ENCODE results near the gene HHEX.
"Not testable (repeated sequence)": the region's sequence is repeated elsewhere in the genome, so short reads cannot be mapped to it uniquely, and the experiment has no call there.

The HHEX gene

GRCh38 chr10:92712016-92712889 is 22.5 kb downstream of the HHEX start:
- Mint-ChIP-seq H3K36me3 (no peaks in the 10 kb centered on the region), H3K27me3 (peaks cover 20% of the 10 kb centered on the region), H3K4me3 (no peak overlapping the region), H3K4me1 (no peaks in the 10 kb centered on the region), H3K9me3 (no peaks in the 10 kb centered on the region), H3K27ac (no peak overlapping the region)

GRCh38 chr10:92714152-92714845 is 24.5 kb downstream of the HHEX start:
- no peak overlapping the region for H3K4me3 Mint-ChIP-seq
- H3K9me3 Mint-ChIP-seq = no peaks in the 10 kb centered on the region
- no peaks in the 10 kb centered on the region for H3K36me3 Mint-ChIP-seq
- no peak overlapping the region for H3K27ac Mint-ChIP-seq
- no peaks in the 10 kb centered on the region for H3K4me1 Mint-ChIP-seq
- H3K27me3 Mint-ChIP-seq = peaks cover 22% of the 10 kb centered on the region

GRCh38 chr10:92714872-92715271 is 25.1 kb downstream of the HHEX start:
- H3K9me3 Mint-ChIP-seq = no peaks in the 10 kb centered on the region
- no peaks in the 10 kb centered on the region for H3K36me3 Mint-ChIP-seq
- no peaks in the 10 kb centered on the region for H3K4me1 Mint-ChIP-seq
- peaks cover 24% of the 10 kb centered on the region for H3K27me3 Mint-ChIP-seq
- no peak overlapping the region for H3K4me3 Mint-ChIP-seq
- H3K27ac Mint-ChIP-seq = no peak overlapping the region

- Mint-ChIP-seq H3K27ac (no peak overlapping the region), H3K9me3 (no peaks in the 10 kb centered on the region), H3K27me3 (peaks cover 22% of the 10 kb centered on the region), H3K4me1 (no peaks in the 10 kb centered on the region), H3K4me3 (no peak overlapping the region), H3K36me3 (no peaks in the 10 kb centered on the region)
These were observed 30.5 kb downstream of the HHEX start for GRCh38 chr10:92719991-92720830.

GRCh38 chr10:92720831-92721165 is 31.0 kb downstream of the HHEX start:
- H3K4me3 Mint-ChIP-seq = no peak overlapping the region
- H3K27ac Mint-ChIP-seq = no peak overlapping the region
- H3K36me3 Mint-ChIP-seq = no peaks in the 10 kb centered on the region
- H3K4me1 Mint-ChIP-seq = no peaks in the 10 kb centered on the region
- peaks cover 19% of the 10 kb centered on the region for H3K27me3 Mint-ChIP-seq
- no peaks in the 10 kb centered on the region for H3K9me3 Mint-ChIP-seq

- Mint-ChIP-seq H3K4me1 (no peaks in the 10 kb centered on the region), H3K27ac (no peak overlapping the region), H3K9me3 (no peaks in the 10 kb centered on the region), H3K4me3 (no peak overlapping the region), H3K27me3 (peaks cover 20% of the 10 kb centered on the region), H3K36me3 (no peaks in the 10 kb centered on the region)
These were observed 32.6 kb downstream of the HHEX start for GRCh38 chr10:92722349-92722748.

GRCh38 chr10:92727141-92727540 is 37.4 kb downstream of the HHEX start:
- no peak overlapping the region for H3K27ac Mint-ChIP-seq
- no peak overlapping the region for H3K4me3 Mint-ChIP-seq
- H3K27me3 Mint-ChIP-seq = peaks cover 9% of the 10 kb centered on the region
- no peaks in the 10 kb centered on the region for H3K36me3 Mint-ChIP-seq
- no peaks in the 10 kb centered on the region for H3K9me3 Mint-ChIP-seq
- H3K4me1 Mint-ChIP-seq = no peaks in the 10 kb centered on the region

- no peak overlapping the region for H3K4me3 Mint-ChIP-seq
- H3K9me3 Mint-ChIP-seq = no peaks in the 10 kb centered on the region
- H3K27ac Mint-ChIP-seq = no peak overlapping the region
- H3K4me1 Mint-ChIP-seq = no peaks in the 10 kb centered on the region
- H3K36me3 Mint-ChIP-seq = no peaks in the 10 kb centered on the region
- peaks cover 9% of the 10 kb centered on the region for H3K27me3 Mint-ChIP-seq
These were observed 37.8 kb downstream of the HHEX start for GRCh38 chr10:92727550-92727949.

- H3K36me3 Mint-ChIP-seq = no peaks in the 10 kb centered on the region
- H3K27me3 Mint-ChIP-seq = peaks cover 7% of the 10 kb centered on the region
- no peaks in the 10 kb centered on the region for H3K9me3 Mint-ChIP-seq
- no peaks in the 10 kb centered on the region for H3K4me1 Mint-ChIP-seq
- H3K4me3 Mint-ChIP-seq = no peak overlapping the region
- H3K27ac Mint-ChIP-seq = no peak overlapping the region
These were observed 40.1 kb downstream of the HHEX start for GRCh38 chr10:92729886-92730285.

- no peaks in the 10 kb centered on the region for H3K36me3 Mint-ChIP-seq
- H3K27ac Mint-ChIP-seq = no peak overlapping the region
- H3K4me1 Mint-ChIP-seq = no peaks in the 10 kb centered on the region
- no peaks in the 10 kb centered on the region for H3K9me3 Mint-ChIP-seq
- H3K4me3 Mint-ChIP-seq = no peak overlapping the region
- H3K27me3 Mint-ChIP-seq = peaks cover 5% of the 10 kb centered on the region
These were observed 43.2 kb downstream of the HHEX start for GRCh38 chr10:92732958-92733357.

GRCh38 chr10:92734301-92734700 is 44.5 kb downstream of the HHEX start:
- H3K4me3 Mint-ChIP-seq = no peak overlapping the region
- H3K27ac Mint-ChIP-seq = no peak overlapping the region
- no peaks in the 10 kb centered on the region for H3K36me3 Mint-ChIP-seq
- no peaks in the 10 kb centered on the region for H3K4me1 Mint-ChIP-seq
- H3K9me3 Mint-ChIP-seq = no peaks in the 10 kb centered on the region
- H3K27me3 Mint-ChIP-seq = peaks cover 5% of the 10 kb centered on the region

- Mint-ChIP-seq H3K9me3 (no peaks in the 10 kb centered on the region), H3K4me3 (no peak overlapping the region), H3K27ac (no peak overlapping the region), H3K27me3 (peaks cover 9% of the 10 kb centered on the region), H3K4me1 (no peaks in the 10 kb centered on the region), H3K36me3 (no peaks in the 10 kb centered on the region)
These were observed 46.2 kb downstream of the HHEX start for GRCh38 chr10:92735938-92736337.

GRCh38 chr10:92737484-92737883 is 47.7 kb downstream of the HHEX start:
- Mint-ChIP-seq H3K4me3 (no peak overlapping the region), H3K27me3 (peaks cover 9% of the 10 kb centered on the region), H3K36me3 (no peaks in the 10 kb centered on the region), H3K27ac (no peak overlapping the region), H3K9me3 (no peaks in the 10 kb centered on the region), H3K4me1 (no peaks in the 10 kb centered on the region)

- H3K36me3 Mint-ChIP-seq = no peaks in the 10 kb centered on the region
- peaks cover 6% of the 10 kb centered on the region for H3K27me3 Mint-ChIP-seq
- H3K27ac Mint-ChIP-seq = peak overlapping the region; percentile 63
- H3K4me3 Mint-ChIP-seq = no peak overlapping the region
- no peaks in the 10 kb centered on the region for H3K9me3 Mint-ChIP-seq
- no peaks in the 10 kb centered on the region for H3K4me1 Mint-ChIP-seq
These were observed 51.0 kb downstream of the HHEX start for GRCh38 chr10:92740762-92741161.

GRCh38 chr10:92741741-92742140 is 52.0 kb downstream of the HHEX start:
- H3K36me3 Mint-ChIP-seq, H3K4me3 Mint-ChIP-seq, H3K9me3 Mint-ChIP-seq, H3K27ac Mint-ChIP-seq, H3K4me1 Mint-ChIP-seq, H3K27me3 Mint-ChIP-seq: not testable (repeated sequence)
